Measurements from ENCODE around the gene TC2N.

DNA sequence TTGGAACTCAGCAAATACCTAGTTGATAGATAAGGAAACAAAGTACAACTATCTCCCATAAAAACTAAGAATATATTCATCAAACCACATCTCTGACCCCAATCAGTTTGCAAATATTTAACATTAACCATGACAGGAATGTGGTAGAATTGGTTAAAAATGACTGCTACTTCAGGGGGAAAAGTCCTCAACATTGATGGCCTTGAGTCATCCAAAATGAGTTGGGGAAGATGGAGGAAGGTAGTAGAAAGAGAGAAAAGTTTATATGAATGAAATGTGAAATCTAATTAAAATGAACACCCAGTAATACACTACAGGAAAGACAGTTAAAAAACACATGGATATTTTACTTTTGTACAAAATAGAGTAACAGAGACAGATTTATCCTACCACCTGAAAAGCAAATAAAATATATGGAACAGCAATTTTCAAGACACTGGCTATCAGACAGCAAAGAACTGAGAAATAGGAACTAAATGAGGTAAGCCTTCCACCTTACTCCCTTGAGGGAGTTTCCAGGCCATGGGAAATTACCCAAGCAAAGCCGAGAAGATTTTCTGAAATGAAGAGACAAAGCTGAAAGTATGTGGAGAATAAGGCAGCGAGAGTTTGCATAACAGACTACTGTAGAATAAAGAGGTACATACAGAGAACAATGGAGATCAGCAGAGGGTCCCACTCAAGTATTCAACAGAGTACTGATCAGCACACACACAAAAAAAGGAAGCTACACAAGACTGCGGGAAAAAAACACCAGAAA lies 49.6 kb downstream of the TC2N start:
- TF ChIP-seq, protein P1, sequence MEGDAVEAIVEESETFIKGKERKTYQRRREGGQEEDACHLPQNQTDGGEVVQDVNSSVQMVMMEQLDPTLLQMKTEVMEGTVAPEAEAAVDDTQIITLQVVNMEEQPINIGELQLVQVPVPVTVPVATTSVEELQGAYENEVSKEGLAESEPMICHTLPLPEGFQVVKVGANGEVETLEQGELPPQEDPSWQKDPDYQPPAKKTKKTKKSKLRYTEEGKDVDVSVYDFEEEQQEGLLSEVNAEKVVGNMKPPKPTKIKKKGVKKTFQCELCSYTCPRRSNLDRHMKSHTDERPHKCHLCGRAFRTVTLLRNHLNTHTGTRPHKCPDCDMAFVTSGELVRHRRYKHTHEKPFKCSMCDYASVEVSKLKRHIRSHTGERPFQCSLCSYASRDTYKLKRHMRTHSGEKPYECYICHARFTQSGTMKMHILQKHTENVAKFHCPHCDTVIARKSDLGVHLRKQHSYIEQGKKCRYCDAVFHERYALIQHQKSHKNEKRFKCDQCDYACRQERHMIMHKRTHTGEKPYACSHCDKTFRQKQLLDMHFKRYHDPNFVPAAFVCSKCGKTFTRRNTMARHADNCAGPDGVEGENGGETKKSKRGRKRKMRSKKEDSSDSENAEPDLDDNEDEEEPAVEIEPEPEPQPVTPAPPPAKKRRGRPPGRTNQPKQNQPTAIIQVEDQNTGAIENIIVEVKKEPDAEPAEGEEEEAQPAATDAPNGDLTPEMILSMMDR (IDR thresholded peaks at IDR 0.05; ENCODE audit: extremely low read depth in 1 of 2, insufficient read depth in 1 of 2, low read depth in 1 of 2, low read length in 2 of 2), result no peak
- TF ChIP-seq POLR2AphosphoS5 (IDR thresholded peaks at IDR 0.05; ENCODE audit: insufficient read depth, low read depth, low read length) (no peak), POLR2A (IDR thresholded peaks at IDR 0.05; ENCODE audit: low read depth, low read length) (no peak), EZH2 (IDR thresholded peaks at IDR 0.05; ENCODE audit: borderline replicate concordance, low read depth, low read length, severe bottlenecking) (no peak), MYC (IDR thresholded peaks at IDR 0.05; ENCODE audit: low read depth, low read length) (no peak), JUN (IDR thresholded peaks at IDR 0.05; ENCODE audit: borderline replicate concordance, insufficient read depth, insufficient read length, low read depth) (no peak), GATA2 (IDR thresholded peaks at IDR 0.05; ENCODE audit: insufficient read depth, insufficient read length, low read depth, low read length) (no peak), FOS (IDR thresholded peaks at IDR 0.05; ENCODE audit: borderline replicate concordance, insufficient read depth, low read length) (no peak)
- TF ChIP-seq, protein P2, sequence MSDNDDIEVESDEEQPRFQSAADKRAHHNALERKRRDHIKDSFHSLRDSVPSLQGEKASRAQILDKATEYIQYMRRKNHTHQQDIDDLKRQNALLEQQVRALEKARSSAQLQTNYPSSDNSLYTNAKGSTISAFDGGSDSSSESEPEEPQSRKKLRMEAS (IDR thresholded peaks at IDR 0.05; ENCODE audit: insufficient read depth, insufficient read length), result no peak

Data from endothelial cell of umbilical vein (primary cell).